ENCODE data around the gene LEFTY2. TPM values are rescaled to one million over a fixed set of nuclear protein-coding genes. Genes with fewer than 3 reads are reported as not detected.
A peak's percentile ranks its signal among the peaks of the same experiment; 100 is the strongest.

Gene LEFTY2
- polyA plus RNA-seq, 3 donors = not detected

DNA sequence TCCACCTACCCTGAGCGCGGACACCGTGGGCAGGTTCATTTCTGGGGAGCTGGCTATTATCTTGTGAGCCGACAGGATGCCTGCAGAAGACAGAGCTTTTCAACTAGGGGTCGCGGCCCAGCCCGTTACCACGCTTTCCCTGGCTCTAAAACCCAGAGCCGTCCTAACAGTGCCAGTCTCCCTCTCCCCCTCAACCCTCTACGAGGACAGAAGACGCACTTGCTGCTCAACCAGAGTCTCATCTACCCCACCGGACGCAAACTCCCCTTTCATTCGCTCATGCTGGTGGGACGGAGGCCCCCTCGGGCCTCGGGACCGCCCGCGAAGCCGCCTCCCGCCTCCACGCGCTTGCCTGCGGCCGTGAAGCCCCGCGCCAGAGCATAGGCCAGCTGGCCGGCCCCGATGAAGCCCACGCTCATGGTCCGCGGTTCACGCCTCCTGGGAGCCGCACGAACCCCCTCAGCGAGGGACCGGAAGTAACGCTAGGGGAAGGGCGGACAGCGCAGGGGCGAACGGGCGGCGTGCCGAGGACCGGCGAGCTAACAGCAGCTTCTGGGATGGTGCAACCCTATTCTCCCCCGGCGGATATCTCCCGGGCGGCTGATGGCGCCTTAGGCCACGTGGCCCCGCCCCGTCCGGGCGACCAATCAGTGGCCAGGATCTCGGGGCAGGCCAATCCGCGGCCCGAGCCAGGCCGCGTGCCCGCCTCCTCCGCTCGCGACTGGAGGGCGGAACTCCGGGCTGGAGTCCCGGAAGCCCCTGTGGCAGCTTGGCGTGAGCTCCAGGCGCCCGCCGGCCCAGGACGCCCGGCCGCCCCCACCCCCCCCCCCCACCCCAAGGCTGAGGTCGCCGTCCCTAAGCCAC lies 17.1 kb downstream of the LEFTY2 start, which contains the start of gene PYCR2:
PYCR2 (minus strand) TSS at position 559 of the 864 bp plus-strand sequence; CDS start at position 419, 140 bp downstream.
- WGBS (ENCODE audit: insufficient coverage) = under 1% methylated on average over 67 of the region's 80 CpGs
- H3K4me1 Mint-ChIP-seq = peaks cover 38% of the 10 kb centered on the region
- Histone ChIP-seq H3K9me3 (replicated peaks in 1 of 2; ENCODE audit: control insufficient read depth in 1 of 2, insufficient read depth in 1 of 2, low read length in 2 of 2) (no peaks in the 10 kb centered on the region), H3K4me1 (ENCODE audit: control insufficient read depth in 1 of 2, insufficient read depth in 2 of 2, low read length in 2 of 2) (peaks cover 14 to 44% of the 10 kb centered on the region in 2 donors), H3K79me2 (ENCODE audit: insufficient read depth, low read length) (peaks cover 18% of the 10 kb centered on the region), H3K27ac (ENCODE audit: low read depth in 1 of 2, low read length in 2 of 2) (peak within 1 kb of the TSS; percentile 78 to 98), H4K20me1 (ENCODE audit: insufficient read depth, low read length) (no peaks in the 10 kb centered on the region), H2AFZ (ENCODE audit: insufficient read depth, low read depth, low read length, poor library complexity, severe bottlenecking) (peak within 1 kb of the TSS; percentile 98), H3K9ac (ENCODE audit: insufficient read depth, low read length, poor library complexity, severe bottlenecking) (peak within 1 kb of the TSS; percentile 94), H3K4me3 (replicated peaks in 1 of 3; ENCODE audit: low read depth in 2 of 3, low read length in 3 of 3) (peak within 1 kb of the TSS; percentile 78 to 92 (median 78)), H3K36me3 (replicated peaks in 1 of 2; ENCODE audit: control insufficient read depth in 1 of 2, insufficient read depth in 2 of 2, low read length in 2 of 2) (peaks cover 26 to 38% of the 10 kb centered on the region in 2 donors), H3K4me2 (replicated peaks; ENCODE audit: extremely low read depth, low read length, poor library complexity, severe bottlenecking) (peak within 1 kb of the TSS; percentile 90), H3K27me3 (ENCODE audit: control insufficient read depth in 2 of 2, insufficient read depth in 2 of 2, low read length in 2 of 2) (no peaks in the 10 kb centered on the region)
- TF ChIP-seq, protein P1, sequence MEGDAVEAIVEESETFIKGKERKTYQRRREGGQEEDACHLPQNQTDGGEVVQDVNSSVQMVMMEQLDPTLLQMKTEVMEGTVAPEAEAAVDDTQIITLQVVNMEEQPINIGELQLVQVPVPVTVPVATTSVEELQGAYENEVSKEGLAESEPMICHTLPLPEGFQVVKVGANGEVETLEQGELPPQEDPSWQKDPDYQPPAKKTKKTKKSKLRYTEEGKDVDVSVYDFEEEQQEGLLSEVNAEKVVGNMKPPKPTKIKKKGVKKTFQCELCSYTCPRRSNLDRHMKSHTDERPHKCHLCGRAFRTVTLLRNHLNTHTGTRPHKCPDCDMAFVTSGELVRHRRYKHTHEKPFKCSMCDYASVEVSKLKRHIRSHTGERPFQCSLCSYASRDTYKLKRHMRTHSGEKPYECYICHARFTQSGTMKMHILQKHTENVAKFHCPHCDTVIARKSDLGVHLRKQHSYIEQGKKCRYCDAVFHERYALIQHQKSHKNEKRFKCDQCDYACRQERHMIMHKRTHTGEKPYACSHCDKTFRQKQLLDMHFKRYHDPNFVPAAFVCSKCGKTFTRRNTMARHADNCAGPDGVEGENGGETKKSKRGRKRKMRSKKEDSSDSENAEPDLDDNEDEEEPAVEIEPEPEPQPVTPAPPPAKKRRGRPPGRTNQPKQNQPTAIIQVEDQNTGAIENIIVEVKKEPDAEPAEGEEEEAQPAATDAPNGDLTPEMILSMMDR (IDR thresholded peaks at IDR 0.05) = no peak
- peak within 1 kb of the TSS; percentile 90 to 94 for H3K4me3 Mint-ChIP-seq
- peak within 1 kb of the TSS; percentile 93 to 97 (median 94) for H3K27ac Mint-ChIP-seq
- H3K9me3 Mint-ChIP-seq = peaks cover 0 to 1% (median 0%) of the 10 kb centered on the region in 7 donors
- peaks cover 12 to 33% of the 10 kb centered on the region in 2 donors for H3K36me3 Mint-ChIP-seq
- peaks cover 0 to 5% (median 2%) of the 10 kb centered on the region in 3 donors for H3K27me3 Mint-ChIP-seq (ENCODE audit: low read depth in 3 of 3)
- DNase-seq = peak; percentile 97
- intact Hi-C loops (cut with micrococcal nuclease) = no loop called here

DNA sequence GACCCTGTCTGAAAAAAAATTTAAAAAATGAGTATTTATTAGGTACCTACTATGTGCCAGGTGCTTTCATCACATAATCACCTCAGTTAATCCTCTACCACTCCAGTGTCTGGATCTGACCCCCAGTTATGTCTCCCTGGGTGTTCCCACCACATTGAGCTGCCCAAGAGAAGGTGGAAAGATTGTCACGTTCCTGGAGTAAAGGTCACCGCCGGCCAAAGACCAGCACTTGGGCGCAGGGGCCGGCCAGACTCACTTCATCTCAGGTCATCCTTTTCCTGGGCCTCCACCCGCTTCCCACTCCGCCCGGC lies 17.7 kb downstream of the LEFTY2 start:
- intact Hi-C loops (cut with micrococcal nuclease) = no loop called here
- Histone ChIP-seq H2AFZ (ENCODE audit: insufficient read depth, low read depth, low read length, poor library complexity, severe bottlenecking) (peak overlapping the region; percentile 98), H3K4me2 (replicated peaks; ENCODE audit: extremely low read depth, low read length, poor library complexity, severe bottlenecking) (peak overlapping the region; percentile 90), H3K36me3 (replicated peaks in 1 of 2; ENCODE audit: control insufficient read depth in 1 of 2, insufficient read depth in 2 of 2, low read length in 2 of 2) (peaks cover 28 to 43% of the 10 kb centered on the region in 2 donors), H3K4me3 (replicated peaks in 1 of 3; ENCODE audit: low read depth in 2 of 3, low read length in 3 of 3) (peak overlapping the region; percentile 78 to 92 (median 78)), H3K79me2 (ENCODE audit: insufficient read depth, low read length) (peaks cover 18% of the 10 kb centered on the region), H3K9me3 (replicated peaks in 1 of 2; ENCODE audit: control insufficient read depth in 1 of 2, insufficient read depth in 1 of 2, low read length in 2 of 2) (no peaks in the 10 kb centered on the region), H3K4me1 (ENCODE audit: control insufficient read depth in 1 of 2, insufficient read depth in 2 of 2, low read length in 2 of 2) (peaks cover 14 to 44% of the 10 kb centered on the region in 2 donors), H3K27me3 (ENCODE audit: control insufficient read depth in 2 of 2, insufficient read depth in 2 of 2, low read length in 2 of 2) (no peaks in the 10 kb centered on the region), H3K27ac (ENCODE audit: low read depth in 1 of 2, low read length in 2 of 2) (peak overlapping the region; percentile 78 to 98), H3K9ac (ENCODE audit: insufficient read depth, low read length, poor library complexity, severe bottlenecking) (peak overlapping the region; percentile 94), H4K20me1 (ENCODE audit: insufficient read depth, low read length) (no peaks in the 10 kb centered on the region)
- DNase-seq = no peak
- H3K36me3 Mint-ChIP-seq = peaks cover 16 to 39% of the 10 kb centered on the region in 2 donors
- TF ChIP-seq, protein P1 (IDR thresholded peaks at IDR 0.05) = no peak
- H3K9me3 Mint-ChIP-seq = peaks cover 0 to 1% (median 0%) of the 10 kb centered on the region in 7 donors
- H3K4me1 Mint-ChIP-seq = peaks cover 38% of the 10 kb centered on the region
- H3K27me3 Mint-ChIP-seq (ENCODE audit: low read depth in 3 of 3) = peaks cover 0 to 3% (median 2%) of the 10 kb centered on the region in 3 donors
- 0% methylated on average over 8 of the region's 8 CpGs for WGBS (ENCODE audit: insufficient coverage)
- peak overlapping the region; percentile 93 to 97 (median 94) for H3K27ac Mint-ChIP-seq
- H3K4me3 Mint-ChIP-seq = peak overlapping the region; percentile 90 to 94

All from CD14-positive monocyte (primary cell).